Measurements from ENCODE around the gene TOX3.

- TF ChIP-seq CTCF (IDR thresholded peaks at IDR 0.05) (no peak), POLR2AphosphoS5 (IDR thresholded peaks at IDR 0.05) (no peak), EP300 (IDR thresholded peaks at IDR 0.05) (no peak), POLR2A (IDR thresholded peaks at IDR 0.05) (no peak)
Measured at GRCh38 chr16:52404546-52404945, 142.4 kb downstream of the TOX3 start.

Measured in upper lobe of left lung (tissue), 4 donors.